Osteoblast (primary cell): Measurements from ENCODE around the gene PHOX2B. TPM values are rescaled to one million over a fixed set of nuclear protein-coding genes. Genes with fewer than 3 reads are reported as not detected.

Experiments
- DNase-seq: peaks from one replicate; pipeline ENCODE4 v3.0.0; 2011; ENCODE audit warnings: low spot score, mixed read lengths; ENCODE audit not compliant: insufficient read length; ENCODE audit errors: missing footprints
- H2AFZ ChIP-seq: 2 replicates; pipeline ENCODE4 v1.6.0; 2011; ENCODE audit warnings: mild to moderate bottlenecking, low read length
- H3K27ac ChIP-seq: 2 replicates; pipeline ENCODE4 v1.5.1; 2011; ENCODE audit warnings: mild to moderate bottlenecking, low read depth, low read length, moderate library complexity
- H3K27me3 ChIP-seq: 2 replicates; pipeline ENCODE4 v1.6.0; 2012; ENCODE audit warnings: mild to moderate bottlenecking, control low read depth, inconsistent platforms, low read length, moderate library complexity; ENCODE audit not compliant: insufficient read depth
- H3K36me3 ChIP-seq: 2 replicates; pipeline ENCODE4 v1.5.1; 2011; ENCODE audit warnings: mild to moderate bottlenecking, low read length, control low read depth, moderate library complexity; ENCODE audit not compliant: insufficient read depth
- H3K4me1 ChIP-seq: 2 replicates; pipeline ENCODE4 v1.5.1; 2011; ENCODE audit warnings: mild to moderate bottlenecking, low read length, control low read depth, moderate library complexity; ENCODE audit not compliant: insufficient read depth
- H3K4me2 ChIP-seq: 2 replicates; pipeline ENCODE4 v1.6.0; 2011; ENCODE audit warnings: mild to moderate bottlenecking, low read length; ENCODE audit not compliant: insufficient read depth
- H3K4me3 ChIP-seq: fragments of 200-600 bp; sonication (generic); 3 replicates; pipeline ENCODE4 v1.5.1; 2012; ENCODE audit warnings: mild to moderate bottlenecking, low read length, inconsistent platforms; ENCODE audit not compliant: insufficient read depth
- H3K79me2 ChIP-seq: 2 replicates; pipeline ENCODE4 v1.6.0; 2012; ENCODE audit warnings: mild to moderate bottlenecking, low read length, control low read depth, inconsistent platforms; ENCODE audit not compliant: insufficient read depth
- H3K9me3 ChIP-seq: 2 replicates; pipeline ENCODE4 v1.5.1; 2011; ENCODE audit warnings: low read depth, low read length, control low read depth
- H4K20me1 ChIP-seq: 2 replicates; pipeline ENCODE4 v1.6.0; 2012; ENCODE audit warnings: mild to moderate bottlenecking, low read length, control low read depth; ENCODE audit not compliant: insufficient read depth
- CTCF ChIP-seq: IDR thresholded peaks from 2 replicates; pipeline ENCODE4 v1.5.1; 2011; ENCODE audit warnings: mild to moderate bottlenecking, low read depth, low read length, moderate library complexity; ENCODE audit errors: extremely low read depth
- total RNA-seq: library from RNA; depleted of rRNA; stranded (reverse); fragments of >200 nt; gene quantifications from 2 replicates; pipeline ENCODE4 v1.2.3, GENCODE V29; 2012

Gene PHOX2B
- total RNA-seq, 1 donor, result not detected

- Histone ChIP-seq H3K27ac (no peak overlapping the region), H3K36me3 (no peaks in the 10 kb centered on the region), H3K27me3 (no peaks in the 10 kb centered on the region), H3K4me2 (no peak overlapping the region), H4K20me1 (no peaks in the 10 kb centered on the region), H3K4me1 (no peaks in the 10 kb centered on the region), H3K4me3 (no peak overlapping the region), H2AFZ (no peak overlapping the region), H3K79me2 (no peaks in the 10 kb centered on the region), H3K9me3 (no peaks in the 10 kb centered on the region)
- TF ChIP-seq CTCF, result no peak
- no peak for DNase-seq
Measured at GRCh38 chr4:41758884-41759283, 10.4 kb upstream of the PHOX2B start.

GRCh38 chr4:41757521-41758156 lies 9.1 kb upstream of the PHOX2B start:
- Histone ChIP-seq H3K4me3 (no peak overlapping the region), H4K20me1 (no peaks in the 10 kb centered on the region), H3K4me1 (no peaks in the 10 kb centered on the region), H3K27me3 (peaks cover 12% of the 10 kb centered on the region), H3K36me3 (no peaks in the 10 kb centered on the region), H3K27ac (no peak overlapping the region), H3K4me2 (no peak overlapping the region), H3K79me2 (no peaks in the 10 kb centered on the region), H2AFZ (no peak overlapping the region), H3K9me3 (no peaks in the 10 kb centered on the region)
- TF ChIP-seq CTCF, result no peak
- no peak for DNase-seq

GRCh38 chr4:41753942-41754341 lies 5.4 kb upstream of the PHOX2B start:
- DNase-seq, result no peak
- Histone ChIP-seq H3K79me2 (no peaks in the 10 kb centered on the region), H3K27me3 (peaks cover 48% of the 10 kb centered on the region), H3K36me3 (no peaks in the 10 kb centered on the region), H3K4me2 (no peak overlapping the region), H3K4me3 (no peak overlapping the region), H3K4me1 (no peaks in the 10 kb centered on the region), H3K27ac (no peak overlapping the region), H4K20me1 (no peaks in the 10 kb centered on the region), H2AFZ (no peak overlapping the region), H3K9me3 (no peaks in the 10 kb centered on the region)
- TF ChIP-seq CTCF, result no peak

- peaks cover 65% of the 10 kb centered on the region for H3K27me3 ChIP-seq
Measured at GRCh38 chr4:41752081-41752836, 3.7 kb upstream of the PHOX2B start.

More at GRCh38 chr4:41752081-41752836, 3.7 kb upstream of the PHOX2B start:
- H3K79me2 ChIP-seq, result no peaks in the 10 kb centered on the region
- H3K4me1 ChIP-seq, result no peaks in the 10 kb centered on the region
- no peak overlapping the region for H3K4me2 ChIP-seq
- H2AFZ ChIP-seq, result no peak overlapping the region
- DNase-seq, result no peak
- H3K9me3 ChIP-seq, result no peaks in the 10 kb centered on the region
- no peak for TF ChIP-seq CTCF
- no peak overlapping the region for H3K27ac ChIP-seq
- H3K4me3 ChIP-seq, result no peak overlapping the region
- H3K36me3 ChIP-seq, result no peaks in the 10 kb centered on the region
- no peaks in the 10 kb centered on the region for H4K20me1 ChIP-seq
